Fibroblast of pulmonary artery (primary cell): ENCODE measurements around the gene LVRN.

Experiments used
- DNase-seq: peaks from one replicate; pipeline ENCODE4 v3.0.0-alpha.2; 2010; ENCODE audit warnings: low read depth
- H3K4me3 ChIP-seq: replicated peaks from 2 replicates; pipeline ENCODE4 v1.5.1; 2011; ENCODE audit warnings: low read depth, mild to moderate bottlenecking, control low read depth, low read length, moderate library complexity
- TF ChIP-seq, protein P1 (sequence below): IDR thresholded peaks from 2 replicates; pipeline ENCODE4 v1.5.1; 2011; ENCODE audit warnings: mild to moderate bottlenecking, control low read depth, low read length, inconsistent platforms; ENCODE audit errors: missing control alignments

The LVRN gene

DNA sequence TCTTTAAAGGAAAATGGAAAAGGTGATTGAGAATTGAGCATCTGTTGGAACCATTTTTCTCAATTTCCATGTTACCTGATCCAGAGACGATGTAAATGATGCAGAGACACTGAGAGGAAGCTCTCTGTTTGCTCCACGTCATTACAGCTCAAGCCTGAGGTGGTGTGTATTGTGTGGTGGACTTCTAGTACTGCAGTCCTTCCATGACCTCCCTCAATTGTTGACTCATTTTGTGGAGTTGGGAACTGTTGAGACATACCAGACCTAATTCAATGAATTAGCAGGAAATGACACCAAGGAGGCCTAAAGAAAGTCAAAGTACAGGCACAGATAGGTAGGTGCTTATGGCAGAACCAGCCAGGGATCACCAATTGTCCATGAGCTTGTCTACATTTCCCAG is 15.6 kb upstream of the LVRN start:
- H3K4me3 ChIP-seq, result no peak overlapping the region
- DNase-seq, result peak; percentile 38
- TF ChIP-seq, protein P1, sequence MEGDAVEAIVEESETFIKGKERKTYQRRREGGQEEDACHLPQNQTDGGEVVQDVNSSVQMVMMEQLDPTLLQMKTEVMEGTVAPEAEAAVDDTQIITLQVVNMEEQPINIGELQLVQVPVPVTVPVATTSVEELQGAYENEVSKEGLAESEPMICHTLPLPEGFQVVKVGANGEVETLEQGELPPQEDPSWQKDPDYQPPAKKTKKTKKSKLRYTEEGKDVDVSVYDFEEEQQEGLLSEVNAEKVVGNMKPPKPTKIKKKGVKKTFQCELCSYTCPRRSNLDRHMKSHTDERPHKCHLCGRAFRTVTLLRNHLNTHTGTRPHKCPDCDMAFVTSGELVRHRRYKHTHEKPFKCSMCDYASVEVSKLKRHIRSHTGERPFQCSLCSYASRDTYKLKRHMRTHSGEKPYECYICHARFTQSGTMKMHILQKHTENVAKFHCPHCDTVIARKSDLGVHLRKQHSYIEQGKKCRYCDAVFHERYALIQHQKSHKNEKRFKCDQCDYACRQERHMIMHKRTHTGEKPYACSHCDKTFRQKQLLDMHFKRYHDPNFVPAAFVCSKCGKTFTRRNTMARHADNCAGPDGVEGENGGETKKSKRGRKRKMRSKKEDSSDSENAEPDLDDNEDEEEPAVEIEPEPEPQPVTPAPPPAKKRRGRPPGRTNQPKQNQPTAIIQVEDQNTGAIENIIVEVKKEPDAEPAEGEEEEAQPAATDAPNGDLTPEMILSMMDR, result no peak

- no peak for DNase-seq
- H3K4me3 ChIP-seq, result no peak overlapping the region
- TF ChIP-seq, protein P1, result no peak
These were observed 15.0 kb upstream of the LVRN start for GRCh38 chr5:115947260-115947659.

GRCh38 chr5:115948091-115948534 is 14.2 kb upstream of the LVRN start:
- peak; percentile 47 for DNase-seq
- no peak overlapping the region for H3K4me3 ChIP-seq
- TF ChIP-seq, protein P1, result no peak

DNA sequence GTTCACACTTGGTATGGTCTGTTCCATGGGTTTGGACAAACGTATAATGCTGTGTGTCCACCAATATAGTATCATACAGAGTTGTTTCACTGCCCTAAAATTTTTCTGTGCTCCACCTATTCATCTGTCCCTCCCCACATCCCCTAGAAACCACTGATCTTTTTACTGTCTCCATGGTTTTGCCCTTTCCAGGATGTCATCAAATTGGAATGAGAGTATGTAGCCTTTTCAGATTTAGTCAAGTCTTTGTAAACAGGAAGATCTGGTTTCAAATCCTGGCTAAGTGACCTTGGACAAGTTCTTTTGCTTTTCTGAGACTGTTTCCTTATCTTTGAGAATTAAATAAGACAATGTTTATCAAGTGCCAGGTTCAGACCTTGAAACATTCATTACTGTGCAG is 13.2 kb upstream of the LVRN start:
- DNase-seq, result no peak
- H3K4me3 ChIP-seq, result no peak overlapping the region
- TF ChIP-seq, protein P1, result no peak

DNA sequence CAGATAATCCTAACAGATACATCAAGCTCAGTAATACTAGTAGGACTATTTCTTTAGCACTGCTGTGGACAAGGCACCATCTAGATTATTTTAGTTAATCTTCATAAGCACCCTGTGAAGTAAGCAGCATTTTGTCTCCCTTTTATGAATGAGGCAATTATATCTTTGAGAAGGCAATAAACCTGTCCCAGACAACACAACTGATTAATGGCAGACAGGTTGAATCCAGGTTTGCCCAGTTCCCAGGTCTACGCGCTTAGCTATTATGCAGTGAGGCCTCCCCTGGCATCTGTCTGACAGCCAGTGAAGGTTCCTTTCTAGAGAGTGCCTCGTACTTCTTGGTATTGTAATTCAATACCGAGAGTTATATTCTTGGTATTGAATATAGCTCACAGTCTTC is 9.7 kb upstream of the LVRN start:
- no peak for DNase-seq
- no peak overlapping the region for H3K4me3 ChIP-seq
- TF ChIP-seq, protein P1, result no peak

GRCh38 chr5:115954144-115954543 is 8.1 kb upstream of the LVRN start:
- TF ChIP-seq, protein P1, result no peak
- H3K4me3 ChIP-seq, result no peak overlapping the region
- DNase-seq, result no peak

- no peak overlapping the region for H3K4me3 ChIP-seq
- no peak for DNase-seq
- TF ChIP-seq, protein P1, result no peak
These were observed 5.3 kb upstream of the LVRN start for GRCh38 chr5:115956957-115957356.
